Keratinocyte (primary cell): Measurements from ENCODE around the gene TMEM119.
A peak's percentile ranks its signal among the peaks of the same experiment; 100 is the strongest.

ENCODE experiments used
- EZH2 ChIP-seq: IDR thresholded peaks from one replicate; pipeline ENCODE4 v1.6.1; 2012; ENCODE audit warnings: inconsistent platforms, mild to moderate bottlenecking, low read length, moderate library complexity
- TF ChIP-seq, protein P1 (sequence below), 3 experiments: IDR thresholded peaks in 1 of 3; conservative IDR thresholded peaks in 1 of 3; optimal IDR thresholded peaks in 1 of 3; 2 replicates in 2 of 3; 3 replicates in 1 of 3; pipeline versions ENCODE3 to v1.5.1; 2011; ENCODE audit warnings: low read length in 3 of 3, mild to moderate bottlenecking in 3 of 3, moderate library complexity in 2 of 3, control low read depth in 1 of 3, inconsistent platforms in 1 of 3; ENCODE audit not compliant: insufficient read depth in 2 of 3; ENCODE audit errors: extremely low read depth in 1 of 3

DNA sequence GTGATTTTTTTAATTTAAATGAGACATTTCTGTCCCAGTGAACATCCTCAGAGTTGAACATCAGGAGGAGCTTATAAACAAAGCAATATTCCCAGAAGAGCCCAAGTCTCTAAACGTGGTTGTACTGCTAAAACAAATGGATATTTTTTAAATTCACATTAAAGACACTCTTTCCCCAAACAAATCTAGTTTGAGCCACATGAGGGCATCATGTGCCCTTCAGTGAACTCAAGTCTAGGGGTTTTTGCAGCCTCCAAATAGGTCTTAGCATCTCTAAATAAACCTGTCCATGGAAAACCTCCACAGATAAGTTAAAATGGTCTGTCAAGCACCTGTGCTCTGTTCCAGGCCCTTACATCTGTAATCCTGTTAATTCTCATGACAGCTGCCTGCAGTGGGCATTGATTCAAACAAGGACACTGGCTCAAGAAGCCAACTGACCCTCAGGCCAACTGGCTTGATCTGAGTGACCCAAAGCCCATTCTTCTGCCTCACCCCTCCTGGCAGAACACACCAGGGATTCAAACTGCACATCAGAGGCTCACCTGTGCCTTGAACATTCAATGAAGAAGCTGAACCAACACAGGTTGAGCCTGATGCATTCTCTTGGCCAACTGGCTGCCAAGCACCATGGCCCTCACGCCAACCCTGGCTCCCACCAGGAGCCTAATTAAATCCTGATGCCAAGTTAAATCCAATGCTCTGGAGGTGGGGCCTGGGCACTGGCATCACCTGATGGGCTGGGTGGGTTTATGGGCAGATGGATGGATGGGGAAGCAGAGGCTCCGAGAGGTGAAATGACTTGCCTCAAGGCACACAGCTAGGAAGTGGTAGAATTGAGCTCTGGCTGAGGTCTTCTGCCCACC, 26.9 kb downstream of the TMEM119 start:
- TF ChIP-seq, protein P1, sequence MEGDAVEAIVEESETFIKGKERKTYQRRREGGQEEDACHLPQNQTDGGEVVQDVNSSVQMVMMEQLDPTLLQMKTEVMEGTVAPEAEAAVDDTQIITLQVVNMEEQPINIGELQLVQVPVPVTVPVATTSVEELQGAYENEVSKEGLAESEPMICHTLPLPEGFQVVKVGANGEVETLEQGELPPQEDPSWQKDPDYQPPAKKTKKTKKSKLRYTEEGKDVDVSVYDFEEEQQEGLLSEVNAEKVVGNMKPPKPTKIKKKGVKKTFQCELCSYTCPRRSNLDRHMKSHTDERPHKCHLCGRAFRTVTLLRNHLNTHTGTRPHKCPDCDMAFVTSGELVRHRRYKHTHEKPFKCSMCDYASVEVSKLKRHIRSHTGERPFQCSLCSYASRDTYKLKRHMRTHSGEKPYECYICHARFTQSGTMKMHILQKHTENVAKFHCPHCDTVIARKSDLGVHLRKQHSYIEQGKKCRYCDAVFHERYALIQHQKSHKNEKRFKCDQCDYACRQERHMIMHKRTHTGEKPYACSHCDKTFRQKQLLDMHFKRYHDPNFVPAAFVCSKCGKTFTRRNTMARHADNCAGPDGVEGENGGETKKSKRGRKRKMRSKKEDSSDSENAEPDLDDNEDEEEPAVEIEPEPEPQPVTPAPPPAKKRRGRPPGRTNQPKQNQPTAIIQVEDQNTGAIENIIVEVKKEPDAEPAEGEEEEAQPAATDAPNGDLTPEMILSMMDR (optimal IDR thresholded peaks at IDR 0.05 in 1 of 3, IDR thresholded peaks at IDR 0.05 in 1 of 3, conservative IDR thresholded peaks at IDR 0.05 in 1 of 3; ENCODE audit: extremely low read depth in 1 of 3, insufficient read depth in 2 of 3, low read length in 3 of 3), result peak in 2 of 3 experiments; percentile 17 to 34
- no peak for TF ChIP-seq EZH2
